ENCODE measurements around the gene MUSTN1. TPM values are rescaled to one million over a fixed set of nuclear protein-coding genes. Genes with fewer than 3 reads are reported as not detected.

Gene MUSTN1
- total and polyA plus RNA-seq, 2 donors (not counting 3 experiments of a cell fraction or from before 2014, with no cell fraction given), result 1.1 to 2.2 TPM

- Histone ChIP-seq H3K9me1 (replicated peaks; ENCODE audit: control insufficient read depth, extremely low read depth, insufficient read depth, low read length) (no peaks in the 10 kb centered on the region), H3K36me3 (ENCODE audit: control insufficient read depth in 2 of 2, extremely low read depth in 1 of 2, insufficient read depth in 2 of 2, low read length in 2 of 2) (no peaks in the 10 kb centered on the region), H4K20me1 (replicated peaks; ENCODE audit: control insufficient read depth, extremely low read depth, insufficient read depth, low read length) (no peaks in the 10 kb centered on the region), H3K27ac (ENCODE audit: insufficient read depth, low read depth, low read length) (no peak overlapping the region), H2AFZ (ENCODE audit: low read depth, low read length) (no peak overlapping the region), H3K9me3 (replicated peaks; ENCODE audit: control insufficient read depth, insufficient read depth, low read length) (no peaks in the 10 kb centered on the region), H3K4me2 (ENCODE audit: insufficient read depth, low read length) (no peak overlapping the region), H3K9ac (replicated peaks; ENCODE audit: extremely low read depth, insufficient read depth, low read length) (no peak overlapping the region), H3K79me2 (ENCODE audit: control insufficient read depth, insufficient read depth, low read length) (no peaks in the 10 kb centered on the region), H3K27me3 (ENCODE audit: control insufficient read depth in 2 of 2, insufficient read depth in 2 of 2, low read length in 2 of 2) (no peaks in the 10 kb centered on the region), H3K4me3 (replicated peaks in 1 of 3; ENCODE audit: insufficient read depth in 1 of 3, low read depth in 1 of 3, low read length in 3 of 3) (no peak overlapping the region), H3K4me1 (ENCODE audit: control insufficient read depth, extremely low read depth, insufficient read depth, low read length) (no peaks in the 10 kb centered on the region)
- intact Hi-C loops (cut with micrococcal nuclease), result no loop called here
- POLR2A ChIA-PET, result no interaction called here
- no peak for DNase-seq (ENCODE audit: low read depth, low spot score)
- no TSS peak for BruUV-seq (replicated peaks)
- no peak for TF ChIP-seq CTCF (IDR thresholded peaks at IDR 0.05; ENCODE audit: extremely low read depth in 1 of 2, insufficient read depth in 1 of 2, low read depth in 1 of 2, low read length in 2 of 2)
- no peak for TF ChIP-seq MAX (IDR thresholded peaks at IDR 0.05; ENCODE audit: insufficient read depth, insufficient read length)
- TF ChIP-seq MYC (IDR thresholded peaks at IDR 0.05; ENCODE audit: low read depth, low read length), result no peak
- TF ChIP-seq JUN (IDR thresholded peaks at IDR 0.05; ENCODE audit: borderline replicate concordance, insufficient read depth, insufficient read length, low read depth), result no peak
- no peak for TF ChIP-seq FOS (IDR thresholded peaks at IDR 0.05; ENCODE audit: borderline replicate concordance, insufficient read depth, low read length)
- TF ChIP-seq GATA2 (IDR thresholded peaks at IDR 0.05; ENCODE audit: insufficient read depth, insufficient read length, low read depth, low read length), result no peak
- no peak for TF ChIP-seq POLR2A (IDR thresholded peaks at IDR 0.05; ENCODE audit: low read depth, low read length)
- CTCF ChIA-PET, result interaction anchor here (0.7 to 1.2 kb wide), 2 partner anchors 13 to 15 kb away, joined by 3 read pairs; no protein-coding TSS in a partner anchor
- FAIRE-seq, result no peak
- dilution Hi-C loops (cut with MboI; ENCODE audit: extremely low pct_ligation_motif_present, low sequenced_read_pairs), result no loop called here
These were observed 29.4 kb downstream of the MUSTN1 start for GRCh38 chr3:52805270-52806039.
